Parathyroid adenoma (tissue), 2 donors: ENCODE results near the gene COPS4.
"Not testable (repeated sequence)": the region's sequence is repeated elsewhere in the genome, so short reads cannot be mapped to it uniquely, and the experiment has no call there.

ENCODE experiments used
- H2AFZ ChIP-seq: fragments of 300-600 bp; sonication (generic); one replicate; pipeline ENCODE4 v1.7.0; 2017; ENCODE audit warnings: antibody characterized with exemption, mild to moderate bottlenecking
- H3K27ac ChIP-seq: fragments of 300-600 bp; sonication (generic); one replicate; pipeline ENCODE4 v1.7.0; 2017
- H3K27me3 ChIP-seq: fragments of 300-600 bp; sonication (generic); one replicate; pipeline ENCODE4 v1.7.0; 2017; ENCODE audit warnings: low read length; ENCODE audit not compliant: control insufficient read depth, insufficient read depth
- H3K36me3 ChIP-seq: fragments of 300-600 bp; sonication (generic); one replicate; pipeline ENCODE4 v1.7.0; 2017; ENCODE audit warnings: low read length; ENCODE audit not compliant: control insufficient read depth, insufficient read depth
- H3K4me1 ChIP-seq: fragments of 300-600 bp; sonication (generic); one replicate; pipeline ENCODE4 v1.7.0; 2017; ENCODE audit warnings: control low read depth
- H3K4me2 ChIP-seq: fragments of 300-600 bp; sonication (generic); one replicate; pipeline ENCODE4 v1.7.0; 2017; ENCODE audit warnings: low read length
- H3K4me3 ChIP-seq: fragments of 300-600 bp; sonication (generic); one replicate; pipeline ENCODE4 v1.7.0; 2017; ENCODE audit warnings: low read depth, low read length
- H3K79me2 ChIP-seq: fragments of 300-600 bp; sonication (generic); one replicate; pipeline ENCODE4 v1.7.0; 2017; ENCODE audit warnings: control low read depth
- H3K9ac ChIP-seq: fragments of 300-600 bp; sonication (generic); one replicate; pipeline ENCODE4 v1.7.0; 2017; ENCODE audit warnings: mild to moderate bottlenecking
- H3K9me3 ChIP-seq: fragments of 300-600 bp; sonication (generic); one replicate; pipeline ENCODE4 v1.7.0; 2017; ENCODE audit warnings: low read length; ENCODE audit not compliant: control insufficient read depth
- TF ChIP-seq, protein P1 (sequence below): fragments of 300-600 bp; sonication (generic); IDR thresholded peaks from one replicate; pipeline ENCODE4 v1.7.0; 2017; ENCODE audit warnings: antibody characterized with exemption, mild to moderate bottlenecking
- donor health status: primary hyperparathyroidism.

The COPS4 gene

DNA sequence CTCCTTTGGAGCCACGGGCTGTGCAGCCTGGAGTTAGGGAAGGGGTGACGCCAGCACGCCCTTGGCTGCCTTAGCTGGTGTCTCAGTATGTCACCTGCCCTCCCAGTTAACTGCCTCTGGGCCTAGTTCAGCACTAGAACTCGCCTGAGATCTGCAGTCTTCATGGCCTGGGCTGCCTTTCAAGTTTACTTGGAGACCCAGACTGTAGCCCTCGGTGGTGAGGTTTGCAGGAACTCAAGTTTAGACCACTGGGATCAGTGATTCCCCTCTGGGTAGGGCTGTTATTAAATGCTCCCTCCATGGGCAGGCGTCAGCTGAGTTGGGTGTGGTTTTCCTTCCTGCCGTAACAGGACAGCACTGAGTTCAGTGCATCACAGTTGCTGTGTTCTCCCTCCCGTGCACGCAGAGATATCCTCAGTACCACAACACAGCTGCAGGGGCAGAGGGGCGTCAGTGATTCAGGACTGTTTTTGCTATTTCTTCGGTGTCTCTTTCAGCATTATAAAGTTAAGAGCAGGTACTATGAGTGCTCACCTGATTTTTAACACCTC is 49.0 kb downstream of the COPS4 start:
- TF ChIP-seq, protein P1, sequence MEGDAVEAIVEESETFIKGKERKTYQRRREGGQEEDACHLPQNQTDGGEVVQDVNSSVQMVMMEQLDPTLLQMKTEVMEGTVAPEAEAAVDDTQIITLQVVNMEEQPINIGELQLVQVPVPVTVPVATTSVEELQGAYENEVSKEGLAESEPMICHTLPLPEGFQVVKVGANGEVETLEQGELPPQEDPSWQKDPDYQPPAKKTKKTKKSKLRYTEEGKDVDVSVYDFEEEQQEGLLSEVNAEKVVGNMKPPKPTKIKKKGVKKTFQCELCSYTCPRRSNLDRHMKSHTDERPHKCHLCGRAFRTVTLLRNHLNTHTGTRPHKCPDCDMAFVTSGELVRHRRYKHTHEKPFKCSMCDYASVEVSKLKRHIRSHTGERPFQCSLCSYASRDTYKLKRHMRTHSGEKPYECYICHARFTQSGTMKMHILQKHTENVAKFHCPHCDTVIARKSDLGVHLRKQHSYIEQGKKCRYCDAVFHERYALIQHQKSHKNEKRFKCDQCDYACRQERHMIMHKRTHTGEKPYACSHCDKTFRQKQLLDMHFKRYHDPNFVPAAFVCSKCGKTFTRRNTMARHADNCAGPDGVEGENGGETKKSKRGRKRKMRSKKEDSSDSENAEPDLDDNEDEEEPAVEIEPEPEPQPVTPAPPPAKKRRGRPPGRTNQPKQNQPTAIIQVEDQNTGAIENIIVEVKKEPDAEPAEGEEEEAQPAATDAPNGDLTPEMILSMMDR, result no peak
- H3K27ac ChIP-seq, result no peak overlapping the region

GRCh38 chr4:83084956-83085355 is 50.0 kb downstream of the COPS4 start:
- not testable (repeated sequence) for H3K36me3 ChIP-seq, H3K4me2 ChIP-seq, H3K9ac ChIP-seq, H2AFZ ChIP-seq, H3K4me3 ChIP-seq, H3K9me3 ChIP-seq, H3K27ac ChIP-seq, H3K4me1 ChIP-seq, H3K27me3 ChIP-seq, H3K79me2 ChIP-seq

More for the DNA sequence above, 49.0 kb downstream of the COPS4 start:
- Histone ChIP-seq H3K4me3 (no peak overlapping the region), H3K9ac (no peak overlapping the region), H3K27me3 (no peaks in the 10 kb centered on the region), H2AFZ (no peak overlapping the region), H3K4me1 (no peaks in the 10 kb centered on the region), H3K9me3 (no peaks in the 10 kb centered on the region), H3K79me2 (no peaks in the 10 kb centered on the region), H3K4me2 (no peak overlapping the region), H3K36me3 (no peaks in the 10 kb centered on the region)

DNA sequence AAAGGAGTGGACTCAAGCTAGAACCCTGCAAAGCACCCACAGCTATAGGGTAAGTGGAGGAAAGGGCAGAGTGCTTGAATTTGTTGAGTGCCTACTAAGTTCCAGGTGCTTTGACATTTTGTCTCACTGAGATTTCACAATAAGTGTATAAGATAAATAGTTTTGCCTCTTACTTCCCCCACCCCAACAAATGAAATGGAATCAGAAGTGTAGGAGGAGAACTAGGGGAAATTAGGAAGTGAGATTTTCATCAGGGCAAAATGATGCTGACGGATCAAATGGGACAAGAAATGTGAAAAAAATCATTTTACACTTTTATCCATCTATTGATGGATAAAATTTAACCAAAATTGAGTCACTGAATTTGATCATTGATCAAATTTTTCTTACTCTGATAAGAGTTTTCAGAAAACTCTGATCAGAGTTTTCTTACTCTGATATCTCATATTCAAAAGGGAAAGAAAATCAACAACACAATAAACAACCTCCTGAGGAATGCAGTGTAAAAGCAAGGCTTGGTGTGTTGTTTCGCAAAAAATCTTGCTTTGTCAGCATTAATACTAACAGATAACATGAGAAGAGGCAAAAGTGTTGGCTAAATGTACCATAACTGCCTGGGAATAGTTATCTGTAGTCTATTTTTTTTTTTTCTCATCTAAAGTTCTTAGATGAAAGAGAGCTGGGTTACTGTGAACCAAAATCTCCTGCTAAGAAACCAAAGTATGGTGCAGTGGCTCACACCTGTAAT is 54.6 kb downstream of the COPS4 start:
- no peaks in the 10 kb centered on the region for H3K36me3 ChIP-seq
- TF ChIP-seq, protein P1, result no peak
- H3K27me3 ChIP-seq, result no peaks in the 10 kb centered on the region
- H2AFZ ChIP-seq, result no peak overlapping the region
- H3K9me3 ChIP-seq, result no peaks in the 10 kb centered on the region
- no peaks in the 10 kb centered on the region for H3K79me2 ChIP-seq
- H3K9ac ChIP-seq, result no peak overlapping the region
- no peaks in the 10 kb centered on the region for H3K4me1 ChIP-seq
- H3K27ac ChIP-seq, result no peak overlapping the region
- no peak overlapping the region for H3K4me3 ChIP-seq
- no peak overlapping the region for H3K4me2 ChIP-seq

DNA sequence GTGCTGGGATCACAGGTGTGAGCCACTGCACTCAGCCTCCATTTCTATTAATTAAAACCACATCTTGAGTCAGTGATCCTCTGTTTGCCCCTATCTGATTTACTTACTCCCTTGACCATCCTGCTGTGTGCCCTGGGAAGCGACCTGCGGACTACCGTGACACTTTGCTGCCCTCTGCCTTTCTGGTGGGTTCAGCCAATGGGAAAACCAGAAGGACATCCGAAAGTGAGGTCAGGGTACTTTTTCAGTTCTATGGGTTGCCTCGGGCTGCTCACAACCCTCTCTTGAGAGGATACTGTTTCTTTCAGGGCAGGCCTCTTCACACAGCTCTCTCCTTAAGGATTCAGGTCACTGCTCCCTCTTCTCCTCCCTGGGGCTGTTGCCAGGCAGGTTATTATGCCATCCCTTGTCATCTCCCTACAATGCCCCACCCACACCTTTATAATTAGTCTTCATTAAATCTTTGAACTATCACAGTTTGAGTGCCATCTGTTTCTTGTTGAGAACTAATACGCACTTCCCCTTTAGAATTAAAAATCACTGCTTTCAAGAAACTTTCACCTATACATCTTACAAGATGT is 58.2 kb downstream of the COPS4 start:
- Histone ChIP-seq H3K27me3 (no peaks in the 10 kb centered on the region), H3K79me2 (no peaks in the 10 kb centered on the region), H2AFZ (no peak overlapping the region), H3K9ac (no peak overlapping the region), H3K4me3 (no peak overlapping the region), H3K36me3 (no peaks in the 10 kb centered on the region), H3K4me2 (no peak overlapping the region), H3K27ac (no peak overlapping the region), H3K9me3 (no peaks in the 10 kb centered on the region), H3K4me1 (no peaks in the 10 kb centered on the region)
- TF ChIP-seq, protein P1, result no peak

DNA sequence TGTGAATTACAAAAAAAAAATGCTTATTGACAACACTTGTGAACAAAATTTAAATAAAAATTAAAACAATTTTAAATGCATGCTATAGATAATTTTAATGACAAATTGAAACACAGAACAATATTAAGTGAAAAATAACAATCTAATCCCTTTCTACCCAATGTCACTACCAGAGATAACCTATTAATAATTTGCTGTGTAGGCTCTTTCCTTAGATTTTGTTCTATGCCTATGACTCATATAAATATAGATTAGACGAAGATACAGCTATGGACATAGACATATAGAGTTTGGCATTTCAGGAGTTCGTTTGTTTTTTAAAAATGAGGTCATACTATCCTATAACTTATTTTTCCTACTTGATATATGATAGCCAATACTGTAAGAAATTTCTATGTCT is 61.4 kb downstream of the COPS4 start:
- H3K36me3 ChIP-seq, result no peaks in the 10 kb centered on the region
- no peak overlapping the region for H2AFZ ChIP-seq
- no peaks in the 10 kb centered on the region for H3K79me2 ChIP-seq
- no peaks in the 10 kb centered on the region for H3K4me1 ChIP-seq
- no peaks in the 10 kb centered on the region for H3K27me3 ChIP-seq
- H3K9me3 ChIP-seq, result no peaks in the 10 kb centered on the region
- H3K27ac ChIP-seq, result no peak overlapping the region
- no peak overlapping the region for H3K4me2 ChIP-seq
- no peak overlapping the region for H3K9ac ChIP-seq
- H3K4me3 ChIP-seq, result no peak overlapping the region
- TF ChIP-seq, protein P1, result no peak
